OCI-LY7 (cell line): Measurements from ENCODE around the gene TPTE2. TPM values are rescaled to one million over a fixed set of nuclear protein-coding genes. Genes with fewer than 3 reads are reported as not detected.

Experiments used
- BruUV-seq: library from RNA; stranded (reverse); fragments of 400-500 nt; replicated peaks from 2 replicates; lab custom pipeline; 2021; lab: Mats Ljungman, UMichigan
- CTCF ChIA-PET: fragments of 300-600 bp; sonication (Branson Sonifier 250); formaldehyde crosslinking; loops from one replicate; lab custom pipeline; 2022; ENCODE audit warnings: antibody characterized with exemption; ENCODE audit not compliant: unreplicated experiment; lab: Charles Lee
- POLR2A ChIA-PET: fragments of 300-600 bp; sonication (Branson Sonifier 250); formaldehyde crosslinking; loops from one replicate; lab custom pipeline; 2022; ENCODE audit warnings: antibody characterized with exemption; lab: Charles Lee
- DNase-seq: peaks from one replicate; pipeline ENCODE4 v3.0.0-alpha.2; 2015; ENCODE audit warnings: low spot score
- H2AFZ ChIP-seq: fragments of 200-600 bp; sonication (generic), shearing (Covaris generic); 2 replicates; pipeline ENCODE4 v1.6.1; 2014; ENCODE audit warnings: mild to moderate bottlenecking, antibody characterized with exemption, low read length, moderate library complexity
- H3K27ac ChIP-seq: fragments of 200-600 bp; sonication (generic); 2 replicates; pipeline ENCODE4 v1.5.1; 2014; ENCODE audit warnings: mixed run types, low read depth, mild to moderate bottlenecking, moderate library complexity, low read length, inconsistent platforms; ENCODE audit not compliant: poor library complexity, severe bottlenecking
- H3K36me3 ChIP-seq: fragments of 200-600 bp; sonication (generic); 2 replicates; pipeline ENCODE4 v1.6.1; 2014; ENCODE audit warnings: mild to moderate bottlenecking, antibody characterized with exemption, low read length, moderate library complexity, mixed read lengths; ENCODE audit not compliant: insufficient read depth
- H3K4me1 ChIP-seq: fragments of 200-600 bp; sonication (generic); 2 replicates; pipeline ENCODE4 v1.5.1; 2014; ENCODE audit warnings: mild to moderate bottlenecking, low read length; ENCODE audit not compliant: insufficient read depth, poor library complexity, severe bottlenecking
- H3K4me2 ChIP-seq: fragments of 200-600 bp; sonication (generic); 2 replicates; pipeline ENCODE4 v1.6.1; 2014; ENCODE audit warnings: mild to moderate bottlenecking, low read length
- H3K4me3 ChIP-seq: fragments of 200-600 bp; sonication (generic); 2 replicates; pipeline ENCODE4 v1.5.1; 2014; ENCODE audit warnings: mild to moderate bottlenecking, low read depth, low read length; ENCODE audit not compliant: poor library complexity, severe bottlenecking
- H3K79me2 ChIP-seq: fragments of 200-600 bp; sonication (generic); 2 replicates; pipeline ENCODE4 v1.6.1; 2016; ENCODE audit warnings: low read depth, mild to moderate bottlenecking, low read length, moderate library complexity, mixed read lengths; ENCODE audit not compliant: insufficient read depth
- H3K9me2 ChIP-seq: fragments of 200-600 bp; sonication (generic); 2 replicates; pipeline ENCODE4 v1.6.1; 2016; ENCODE audit warnings: mild to moderate bottlenecking, low read length, mixed read lengths; ENCODE audit not compliant: insufficient read depth
- H3K9me3 ChIP-seq: fragments of 200-600 bp; sonication (generic); 2 replicates; pipeline ENCODE4 v1.6.1; 2014; ENCODE audit warnings: mild to moderate bottlenecking, mixed run types, low read length, mixed read lengths
- H4K20me1 ChIP-seq: fragments of 200-600 bp; sonication (generic); 2 replicates; pipeline ENCODE4 v1.6.1; 2014; ENCODE audit warnings: mild to moderate bottlenecking, antibody characterized with exemption, low read length, moderate library complexity, mixed read lengths; ENCODE audit not compliant: insufficient read depth
- CTCF ChIP-seq: fragments of 200-600 bp; sonication (generic); conservative IDR thresholded peaks from 2 replicates; pipeline ENCODE4 v1.5.1; 2014; ENCODE audit warnings: mild to moderate bottlenecking, antibody characterized with exemption, low read length, moderate library complexity, mixed read lengths
- EZH2phosphoT487 ChIP-seq: fragments of 200-600 bp; sonication (generic); IDR thresholded peaks from 2 replicates; pipeline ENCODE4 v1.6.1; 2018; ENCODE audit warnings: low read depth, borderline replicate concordance, mild to moderate bottlenecking, mixed run types, antibody characterized with exemption, low read length, moderate library complexity, mixed read lengths
- intact Hi-C: fragments of 100-400 bp; cut with micrococcal nuclease; formaldehyde crosslinking; loops from one replicate; pipeline ENCODE4 v1.10.0; 2022; ENCODE audit not compliant: unreplicated experiment
- total RNA-seq, 2 experiments: library from RNA; depleted of rRNA in 1 of 2; stranded (reverse); fragments of >200 nt in 1 of 2; shearing (Covaris generic) in 1 of 2; gene quantifications; 2 replicates each; pipeline ENCODE4 v1.2.3, GENCODE V29; 2014 to 2022

Gene TPTE2
- total RNA-seq, 2 experiments from 2014 or later = 0.27 TPM; not detected in 1

- Histone ChIP-seq H2AFZ (no peak overlapping the region), H3K4me1 (no peaks in the 10 kb centered on the region), H3K4me2 (no peak overlapping the region), H3K4me3 (no peak overlapping the region), H3K36me3 (no peaks in the 10 kb centered on the region), H3K79me2 (no peaks in the 10 kb centered on the region), H3K27ac (no peak overlapping the region), H3K9me3 (no peaks in the 10 kb centered on the region), H3K9me2 (no peaks in the 10 kb centered on the region), H4K20me1 (no peaks in the 10 kb centered on the region)
- DNase-seq = no peak
- intact Hi-C loops = no loop called here
- TF ChIP-seq CTCF (no peak), EZH2phosphoT487 (no peak)
- no TSS peak for BruUV-seq
- ChIA-PET CTCF (no interaction called here), POLR2A (interaction anchor here (0.7 kb wide), 1 partner anchor 885 kb away, joined by 3 read pairs; no protein-coding TSS in a partner anchor)
Observed at GRCh38 chr13:19596086-19596485, 34.8 kb upstream of the TPTE2 start.

- no peak for TF ChIP-seq EZH2phosphoT487
- no peak for TF ChIP-seq CTCF
- intact Hi-C loops = no loop called here
- Histone ChIP-seq H2AFZ (no peak overlapping the region), H3K27ac (no peak overlapping the region), H3K36me3 (no peaks in the 10 kb centered on the region), H3K9me3 (no peaks in the 10 kb centered on the region), H3K4me1 (no peaks in the 10 kb centered on the region), H3K4me3 (no peak overlapping the region), H4K20me1 (no peaks in the 10 kb centered on the region), H3K4me2 (no peak overlapping the region), H3K9me2 (no peaks in the 10 kb centered on the region), H3K79me2 (no peaks in the 10 kb centered on the region)
- no TSS peak for BruUV-seq
- POLR2A ChIA-PET = no interaction called here
- no peak for DNase-seq
- CTCF ChIA-PET = no interaction called here
Observed at GRCh38 chr13:19592657-19593180, 31.4 kb upstream of the TPTE2 start.

GRCh38 chr13:19591864-19592263 is 30.5 kb upstream of the TPTE2 start:
- no peaks in the 10 kb centered on the region for H3K79me2 ChIP-seq
- H3K27ac ChIP-seq = no peak overlapping the region
- H4K20me1 ChIP-seq = no peaks in the 10 kb centered on the region
- no peaks in the 10 kb centered on the region for H3K9me3 ChIP-seq
- BruUV-seq = no TSS peak
- TF ChIP-seq CTCF (no peak), EZH2phosphoT487 (no peak)
- peaks cover 6% of the 10 kb centered on the region for H3K4me1 ChIP-seq
- no peak for DNase-seq
- intact Hi-C loops = no loop called here
- no peaks in the 10 kb centered on the region for H3K36me3 ChIP-seq
- H3K4me2 ChIP-seq = no peak overlapping the region
- no peaks in the 10 kb centered on the region for H3K9me2 ChIP-seq
- ChIA-PET CTCF (no interaction called here), POLR2A (no interaction called here)
- no peak overlapping the region for H2AFZ ChIP-seq
- no peak overlapping the region for H3K4me3 ChIP-seq
